Midbrain (tissue), 1 donor: Measurements from ENCODE around the gene SMG1.
A peak's percentile ranks its signal among the peaks of the same experiment; 100 is the strongest.

Source experiments
- DNase-seq: peaks from one replicate; lab custom pipeline; 2025; lab: John Stamatoyannopoulos, UW

Gene SMG1

GRCh38 chr16:18852647-18853046 lies 73.6 kb downstream of the SMG1 start:
- DNase-seq: no peak

GRCh38 chr16:18846416-18846815 lies 79.8 kb downstream of the SMG1 start:
- DNase-seq: no peak

DNA sequence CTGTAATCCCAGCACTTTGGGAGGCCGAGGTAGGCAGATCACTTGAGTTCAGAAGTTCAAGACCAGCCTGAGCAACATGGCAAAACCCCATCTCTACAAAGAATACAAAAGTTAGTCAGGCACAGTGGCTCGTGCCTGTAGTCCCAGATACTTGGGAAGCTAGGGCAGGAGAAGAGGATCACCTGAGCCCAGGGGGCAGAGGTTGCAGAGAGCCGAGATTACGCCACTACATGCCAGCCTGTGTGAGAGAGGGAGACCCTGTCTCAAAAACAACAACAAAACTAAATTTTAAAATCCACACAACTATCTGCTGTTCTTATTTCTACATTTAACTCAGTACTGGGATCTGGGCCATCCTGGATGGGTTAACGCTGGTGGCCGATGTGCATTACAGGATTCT lies 83.6 kb downstream of the SMG1 start:
- no peak for DNase-seq

- DNase-seq: no peak
These were observed 84.2 kb downstream of the SMG1 start for GRCh38 chr16:18841833-18842525.

DNA sequence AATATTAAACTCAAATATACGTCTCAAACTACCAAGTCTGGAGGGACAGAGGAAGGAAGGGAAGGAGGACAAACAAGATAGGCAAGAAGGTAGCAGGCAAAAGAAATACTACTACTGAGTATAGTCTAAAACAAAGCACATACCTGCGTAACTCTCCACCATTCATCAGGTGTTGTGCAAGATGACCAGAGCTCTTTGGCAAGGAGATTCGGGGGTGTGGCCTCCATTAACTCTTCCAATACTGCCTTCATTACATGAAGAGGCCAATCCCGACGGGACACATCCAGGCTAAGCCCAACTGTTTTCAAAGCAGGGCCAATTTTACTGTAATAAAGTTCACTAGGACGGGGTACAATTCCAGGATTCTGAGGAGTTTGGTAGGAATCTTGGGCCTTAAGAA lies 86.7 kb downstream of the SMG1 start:
- no peak for DNase-seq

GRCh38 chr16:18836702-18837101 lies 89.5 kb downstream of the SMG1 start:
- DNase-seq: no peak

DNA sequence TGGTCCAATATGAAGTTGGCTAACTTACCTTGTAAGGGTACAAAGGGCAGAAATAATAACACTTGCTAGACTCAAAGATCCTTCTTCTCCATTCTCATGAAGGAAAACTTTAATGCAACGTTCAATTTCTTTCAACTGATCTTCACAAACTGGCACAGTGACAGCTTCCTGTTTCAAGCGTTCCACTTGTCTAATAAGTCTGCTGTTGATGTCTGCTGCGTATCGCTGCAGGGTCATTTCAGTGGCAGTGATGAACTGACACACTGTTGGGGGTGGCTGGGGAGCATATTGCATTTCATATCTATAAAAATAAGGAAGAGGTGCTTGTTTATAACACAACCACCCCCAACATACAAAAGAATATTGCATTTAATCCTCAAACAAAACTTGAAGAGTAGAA lies 91.3 kb downstream of the SMG1 start:
- DNase-seq: no peak

DNA sequence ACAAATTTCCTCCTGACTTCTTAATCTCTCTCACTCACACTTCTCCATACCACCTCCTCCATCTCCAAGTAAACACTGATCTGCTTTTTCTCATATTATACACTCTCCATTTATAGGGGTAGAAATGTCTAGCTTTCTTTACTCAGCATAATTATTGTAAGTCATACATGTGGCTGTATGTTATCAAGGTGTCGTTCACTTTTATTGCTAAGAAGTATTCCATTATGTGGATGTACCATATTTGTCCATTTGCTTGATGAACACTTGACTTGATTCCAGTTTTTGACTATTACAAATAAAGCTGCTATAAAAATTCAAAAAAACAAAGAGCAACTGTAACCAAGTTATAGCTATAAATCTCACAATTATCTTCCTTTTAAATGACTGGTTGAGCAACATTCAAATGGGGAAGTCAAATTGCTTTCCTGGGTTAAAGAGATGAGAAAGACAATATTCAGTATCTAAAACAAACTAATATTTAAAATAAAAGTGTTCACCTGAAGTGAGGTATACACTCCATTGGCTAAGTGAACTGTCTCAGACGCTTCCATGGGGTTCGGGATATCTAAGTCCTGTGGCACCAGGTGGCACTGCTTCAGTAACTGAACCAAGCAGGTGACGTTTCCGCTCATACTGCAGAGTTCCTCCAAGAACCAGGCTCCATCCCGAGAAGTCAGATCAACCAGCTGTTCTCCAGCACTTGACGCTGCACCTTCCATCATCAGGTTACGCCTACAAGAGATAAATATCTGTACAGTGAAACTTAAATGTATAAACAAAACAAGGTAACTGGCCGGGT lies 92.3 kb downstream of the SMG1 start:
- DNase-seq: no peak

GRCh38 chr16:18832613-18833012 lies 93.6 kb downstream of the SMG1 start:
- DNase-seq: no peak

DNA sequence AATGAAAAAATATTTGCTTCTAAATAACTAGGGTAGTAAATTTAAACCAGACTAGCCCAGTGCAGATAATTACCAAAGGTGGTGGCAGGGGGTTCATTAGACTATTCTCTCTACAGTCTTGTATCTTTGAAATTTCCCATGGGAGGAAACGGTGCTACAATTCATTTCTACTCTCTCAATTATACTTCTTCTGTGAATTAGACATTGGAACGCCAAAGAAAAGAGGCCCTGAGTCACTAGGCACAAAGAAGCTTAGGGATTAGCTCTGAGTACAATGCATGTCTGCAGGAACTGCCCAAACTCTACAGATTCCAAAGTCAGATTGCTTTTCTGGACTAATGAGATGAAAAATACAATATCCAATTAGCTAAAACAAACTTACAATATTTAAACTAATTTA lies 94.2 kb downstream of the SMG1 start:
- DNase-seq: no peak

DNA sequence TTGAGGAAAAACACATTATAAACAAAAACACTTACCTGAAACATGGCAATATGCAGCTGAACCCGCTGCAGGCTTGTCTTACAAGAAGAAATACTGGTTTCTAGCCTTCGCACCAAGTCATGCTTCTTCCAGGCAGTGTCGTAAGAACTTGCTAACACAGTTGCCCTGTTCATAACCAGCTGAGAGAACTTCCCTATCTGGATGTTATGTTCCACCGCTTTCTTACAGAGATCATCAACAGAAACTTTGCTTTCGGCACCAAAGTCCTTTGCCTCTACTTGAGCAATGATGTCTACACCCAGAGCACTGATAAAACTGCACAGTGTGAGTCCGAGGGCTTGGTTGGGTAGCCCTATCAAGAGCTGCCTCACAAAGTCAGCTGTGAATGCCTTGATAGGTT lies 97.0 kb downstream of the SMG1 start:
- no peak for DNase-seq

- DNase-seq: no peak
These were observed 98.3 kb downstream of the SMG1 start for GRCh38 chr16:18827890-18828289.

DNA sequence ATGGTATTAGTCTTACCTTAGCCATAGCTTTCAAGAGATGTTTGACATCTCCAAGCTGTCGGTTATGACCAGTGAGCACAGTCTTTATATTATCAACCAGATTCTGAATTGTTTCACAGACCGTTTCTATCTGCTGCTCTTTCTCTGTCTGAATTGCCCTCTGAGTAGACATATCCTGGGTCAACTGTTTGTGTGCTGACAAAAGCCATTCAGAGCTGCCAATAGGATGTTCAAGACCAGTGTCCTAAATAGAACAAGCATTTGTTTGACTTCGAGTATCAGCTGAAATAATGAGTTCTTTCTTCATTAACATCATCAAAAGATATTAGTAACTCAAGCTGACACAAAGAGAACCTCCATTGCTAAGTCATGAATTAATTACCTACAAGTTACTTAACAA lies 109.9 kb downstream of the SMG1 start:
- peak; percentile 72 for DNase-seq

DNA sequence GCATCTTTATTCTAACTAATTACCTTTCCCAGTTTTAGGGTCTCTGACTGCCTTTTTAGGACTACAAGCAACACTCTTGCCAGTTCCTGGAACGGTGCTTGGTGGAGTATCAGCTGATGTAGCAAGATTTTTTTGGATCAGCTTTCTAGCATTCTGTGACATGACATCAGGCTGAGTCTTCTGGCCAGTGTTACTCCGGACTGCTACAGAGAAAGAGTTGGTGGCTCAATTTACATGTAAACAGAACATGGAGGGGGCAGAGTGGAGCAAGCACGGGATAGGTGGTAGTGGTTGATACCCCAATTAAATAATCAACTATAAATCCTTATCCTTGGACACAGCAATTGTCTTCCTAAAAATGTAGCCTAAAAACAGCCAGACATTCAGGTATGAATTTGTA lies 114.3 kb downstream of the SMG1 start:
- DNase-seq: no peak

- DNase-seq: no peak
These were observed 117.0 kb downstream of the SMG1 start for GRCh38 chr16:18809165-18809564.

- no peak for DNase-seq
These were observed 120.9 kb downstream of the SMG1 start for GRCh38 chr16:18805257-18805773.

DNA sequence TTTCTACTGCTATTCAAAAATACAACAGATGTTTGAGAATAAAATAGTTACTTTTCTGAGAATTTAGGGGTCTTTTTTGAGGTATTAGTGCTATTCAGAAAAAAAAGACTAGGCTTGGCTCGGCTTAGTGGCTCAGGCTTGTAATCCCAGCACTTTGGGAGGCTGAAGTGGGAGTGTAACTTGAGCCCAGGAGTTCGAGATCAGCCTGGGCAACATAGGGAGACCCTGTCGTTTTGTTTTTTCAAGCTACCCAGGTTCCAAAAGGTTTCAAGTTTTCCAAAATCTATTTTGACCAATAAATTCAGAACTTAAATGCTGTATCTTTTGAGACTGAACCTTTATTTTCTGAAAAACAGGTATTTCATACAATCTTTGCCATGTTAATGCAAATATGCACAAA lies 121.7 kb downstream of the SMG1 start:
- DNase-seq: no peak

- DNase-seq: no peak
These were observed 122.4 kb downstream of the SMG1 start for GRCh38 chr16:18803569-18804462.

- no peak for DNase-seq
These were observed 123.4 kb downstream of the SMG1 start for GRCh38 chr16:18802767-18803343.

- DNase-seq: peak; percentile 100
These were observed 124.8 kb downstream of the SMG1 start, which contains the start of gene ARL6IP1 for GRCh38 chr16:18801145-18801972. ARL6IP1 (minus strand) TSS chr16:18801549; CDS start chr16:18801466, 83 bp downstream.

GRCh38 chr16:18800775-18801144 lies 125.4 kb downstream of the SMG1 start:
- no peak for DNase-seq
